A673 (cell line): ENCODE results near the gene ZFYVE19.

Experiments used
- CTCF ChIP-seq: fragments of 300-800, 200-600 bp; sonication (generic); conservative IDR thresholded peaks from 2 replicates; pipeline ENCODE4 v1.5.1; 2017; ENCODE audit warnings: low read depth, mild to moderate bottlenecking, antibody characterized with exemption, low read length, moderate library complexity, mixed read lengths
- EZH2 ChIP-seq: fragments of 200-600 bp; sonication (generic); IDR thresholded peaks from 2 replicates; pipeline ENCODE4 v1.6.1; 2017; ENCODE audit warnings: borderline replicate concordance, low read depth, mild to moderate bottlenecking, mixed read lengths, antibody characterized with exemption, low read length; ENCODE audit not compliant: poor library complexity, severe bottlenecking

GRCh38 chr15:40787344-40787841 is 19.5 kb upstream of the ZFYVE19 start:
- TF ChIP-seq CTCF (no peak), EZH2 (no peak)
